ENCODE data around the gene ALLC.
"Not testable (repeated sequence)": the region's sequence is repeated elsewhere in the genome, so short reads cannot be mapped to it uniquely, and the experiment has no call there.

ALLC gene

DNA sequence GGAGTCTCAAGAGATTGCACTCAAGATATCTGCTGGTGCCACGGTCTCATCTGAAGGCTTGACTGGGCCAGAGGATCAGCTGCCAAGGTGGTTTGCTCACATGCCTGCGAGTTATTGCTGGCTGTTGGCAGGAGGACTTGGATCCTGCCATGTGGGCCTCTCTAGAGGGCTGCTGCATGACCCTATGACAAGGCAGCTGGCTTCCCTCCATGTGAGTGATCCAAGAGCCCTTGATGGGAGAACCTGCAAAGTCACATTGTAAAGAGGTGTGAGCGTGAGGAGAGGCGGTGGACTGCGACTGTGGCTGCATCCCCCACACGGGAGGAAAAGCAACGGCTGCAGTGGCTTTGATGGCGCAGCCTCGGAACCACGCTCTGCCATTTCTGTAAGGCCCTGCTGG lies 4.0 kb upstream of the ALLC start:
- in situ Hi-C loops (cut with HindIII; ENCODE audit: low sequenced_read_pairs), result loop anchor here (5.0 kb wide), 1 partner anchor 38 kb away; no protein-coding TSS in a partner anchor

DNA sequence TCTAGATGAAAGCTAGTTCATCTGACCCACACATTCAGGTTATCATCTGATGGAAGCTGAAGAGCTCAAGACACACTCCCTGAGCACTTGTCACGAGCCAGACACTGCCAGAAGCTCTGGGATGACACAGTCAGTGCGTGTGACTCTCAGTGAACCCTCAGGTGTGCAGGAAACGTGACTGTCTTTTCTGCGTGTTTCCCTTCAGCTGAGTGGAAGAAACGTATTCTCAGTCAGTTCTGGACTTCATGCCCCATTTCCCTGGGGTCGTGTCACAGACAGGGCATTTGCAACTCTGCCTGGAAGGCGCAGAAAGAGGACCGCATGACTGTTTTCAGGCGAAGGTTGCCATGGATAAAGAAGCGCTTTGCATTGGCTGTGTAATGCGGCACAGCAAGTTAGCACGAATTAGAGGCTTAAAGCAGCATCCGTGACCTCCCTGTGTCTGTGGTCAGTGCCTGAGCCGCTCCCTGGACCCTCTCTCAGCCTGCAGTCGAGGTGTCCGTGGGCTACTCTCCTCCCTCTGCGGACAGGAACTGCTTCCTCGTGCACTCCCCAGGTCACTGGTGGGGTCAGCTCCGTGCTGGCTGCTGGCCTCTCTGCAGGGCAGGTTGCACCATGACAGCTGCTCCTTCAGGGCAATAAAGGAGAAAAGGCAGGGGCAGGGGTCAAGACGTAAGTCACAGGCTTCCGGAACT lies 3.3 kb upstream of the ALLC start:
- in situ Hi-C loops (cut with HindIII; ENCODE audit: low sequenced_read_pairs), result loop anchor here (5.0 kb wide), 1 partner anchor 38 kb away; no protein-coding TSS in a partner anchor

GRCh38 chr2:3655871-3656761 lies 1.9 kb upstream of the ALLC start:
- in situ Hi-C loops (cut with HindIII; ENCODE audit: low sequenced_read_pairs), result no loop called here

DNA sequence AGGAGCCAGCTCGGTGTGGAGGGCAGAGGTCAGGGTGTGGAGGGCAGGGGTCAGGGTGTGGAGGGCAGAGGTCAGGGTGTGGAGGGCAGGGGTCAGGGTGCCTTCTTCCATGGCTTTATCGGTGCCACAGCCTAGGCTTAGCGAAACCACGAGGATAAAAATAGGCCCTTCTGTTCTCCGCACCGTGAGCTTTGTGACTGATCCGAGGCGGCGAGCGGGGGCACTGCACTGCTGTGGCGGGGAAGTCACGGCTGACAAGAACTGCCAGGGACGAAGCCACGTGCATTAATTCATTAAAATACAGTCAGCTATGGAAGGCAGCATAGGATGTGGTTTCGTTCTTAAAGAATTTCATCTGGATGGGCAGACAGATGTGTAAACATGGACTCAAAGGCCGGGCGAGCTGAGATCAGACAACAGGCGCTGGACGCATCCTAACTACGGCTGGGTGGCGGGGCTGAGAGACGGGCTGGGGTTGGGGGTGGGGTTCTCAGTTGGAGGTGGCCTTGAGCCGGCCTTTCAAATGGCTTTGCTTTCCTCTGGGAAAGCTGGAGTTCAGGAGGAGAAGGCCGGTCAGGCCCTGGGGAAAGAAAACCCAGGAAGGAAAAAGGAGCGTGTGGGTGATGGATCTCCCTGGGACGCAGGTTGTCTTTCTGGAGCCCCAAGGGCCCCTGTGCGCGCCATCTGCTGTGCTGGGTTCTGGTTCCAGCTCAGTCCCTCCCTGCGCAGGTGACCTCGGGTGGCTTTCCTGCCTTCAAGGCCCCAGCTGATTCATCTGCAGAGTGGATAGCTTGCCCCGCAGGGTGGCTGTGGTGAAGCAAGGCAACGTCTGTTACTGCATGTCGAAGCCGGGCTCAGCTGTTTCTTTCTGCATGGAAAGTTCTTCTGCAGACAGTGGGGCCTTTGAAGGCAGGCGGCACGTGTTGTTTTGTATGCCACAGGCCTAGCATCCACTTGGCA lies 958 bp upstream of the ALLC start:
- in situ Hi-C loops (cut with HindIII; ENCODE audit: low sequenced_read_pairs), result no loop called here

GRCh38 chr2:3659447-3660432 lies 1.7 kb downstream of the ALLC start:
- in situ Hi-C loops (cut with HindIII; ENCODE audit: low sequenced_read_pairs), result no loop called here

DNA sequence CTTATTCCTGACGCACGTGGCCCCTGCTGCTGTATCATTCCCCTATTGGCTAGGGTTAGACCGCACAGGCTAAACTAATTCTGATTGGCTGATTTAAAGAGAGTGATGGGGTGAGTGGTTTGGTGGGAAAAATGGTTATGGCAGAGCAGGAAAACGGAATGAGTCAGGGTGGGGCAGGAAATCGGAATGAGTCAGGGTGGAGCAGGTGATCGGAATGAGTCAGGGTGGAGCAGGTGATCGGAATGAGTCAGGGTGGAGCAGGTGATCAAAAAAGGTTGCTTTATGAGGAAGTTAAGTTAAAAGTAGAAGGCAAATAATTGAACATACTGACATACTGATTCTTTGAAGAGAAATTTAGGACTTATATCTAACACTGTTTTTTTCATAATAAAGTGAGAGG lies 2.6 kb downstream of the ALLC start:
- in situ Hi-C loops (cut with HindIII; ENCODE audit: low sequenced_read_pairs), result not testable (repeated sequence)

DNA sequence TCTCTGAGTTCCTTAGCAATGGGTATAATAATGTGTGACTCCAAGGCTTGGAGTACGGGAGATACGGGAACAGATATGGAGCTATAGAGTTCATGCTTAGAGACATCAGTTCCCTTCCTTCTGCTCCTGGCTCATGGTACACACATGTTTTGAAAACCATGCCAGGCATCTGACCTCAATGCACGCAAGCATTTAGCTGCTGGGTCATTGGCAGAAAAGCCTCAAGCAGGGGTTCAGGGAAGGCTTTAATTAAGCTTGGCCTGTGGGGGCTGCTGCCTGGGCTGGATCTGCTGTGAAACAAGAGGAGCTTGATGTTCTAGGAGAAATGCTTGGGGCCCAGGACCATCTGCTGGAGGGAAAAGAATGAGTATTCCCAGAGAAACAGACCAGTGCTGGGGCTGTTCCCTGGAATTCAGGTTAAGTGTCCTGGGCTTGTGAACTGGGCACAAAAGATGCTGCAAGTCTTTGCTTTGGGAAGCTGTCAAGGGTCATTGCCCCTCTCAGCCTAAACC lies 3.2 kb downstream of the ALLC start:
- in situ Hi-C loops (cut with HindIII; ENCODE audit: low sequenced_read_pairs), result no loop called here

DNA sequence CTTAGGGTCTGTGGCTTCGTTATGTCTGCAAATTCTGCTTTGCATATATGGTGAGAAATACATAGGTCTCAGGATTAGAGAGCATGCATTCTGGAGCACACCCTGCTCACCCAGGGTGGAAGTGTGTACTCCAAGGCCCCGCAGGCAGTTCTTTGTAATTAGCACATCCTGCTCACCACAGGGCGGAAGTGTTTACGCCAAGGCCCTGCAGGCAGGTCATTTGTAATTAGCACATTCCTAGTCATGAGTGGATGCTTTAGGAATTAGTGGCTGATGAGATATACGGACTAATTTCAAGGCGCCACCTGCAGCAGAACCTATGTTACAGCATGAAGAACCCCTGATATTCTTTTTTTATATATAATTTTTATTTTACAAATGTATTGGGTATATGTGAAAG lies 4.2 kb downstream of the ALLC start:
- in situ Hi-C loops (cut with HindIII; ENCODE audit: low sequenced_read_pairs), result no loop called here

- in situ Hi-C loops (cut with HindIII; ENCODE audit: low sequenced_read_pairs), result no loop called here
Measured at GRCh38 chr2:3664118-3664517, 6.1 kb downstream of the ALLC start.

GRCh38 chr2:3664925-3665324 lies 6.9 kb downstream of the ALLC start:
- in situ Hi-C loops (cut with HindIII; ENCODE audit: low sequenced_read_pairs), result no loop called here

DNA sequence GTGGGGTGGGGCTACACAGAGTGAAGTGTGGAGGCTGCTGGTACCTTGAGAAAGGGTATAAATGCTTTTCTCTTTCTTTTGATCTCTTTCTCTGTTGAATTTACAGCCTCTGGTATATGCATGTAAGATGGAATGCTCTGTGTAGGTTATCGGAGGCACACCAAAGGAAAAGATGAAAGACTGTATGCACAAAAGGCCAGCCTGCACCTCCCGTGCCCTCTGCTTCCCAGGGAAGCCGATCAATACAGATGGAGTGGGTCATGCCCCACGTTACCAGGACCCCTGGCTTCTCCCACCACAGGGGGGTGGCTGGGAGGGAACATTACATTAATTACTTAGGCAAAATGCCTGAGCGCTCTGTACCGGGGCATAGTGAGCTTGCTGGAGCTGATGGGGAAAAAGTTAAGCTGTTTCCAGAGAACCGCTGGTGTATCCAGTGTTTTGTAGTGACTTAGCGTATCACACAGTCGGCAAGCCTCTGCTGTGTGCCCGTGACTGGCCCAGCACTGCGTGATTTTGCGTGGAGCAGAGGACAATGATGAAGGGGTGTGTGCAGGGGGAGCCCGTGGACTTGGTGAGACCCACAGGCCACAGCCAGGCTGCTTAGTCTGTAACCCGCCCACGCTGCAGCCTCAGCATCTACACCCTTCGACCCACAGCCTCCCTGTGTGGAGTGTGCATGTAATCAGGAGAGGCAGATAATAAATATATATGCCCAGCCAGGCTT lies 8.0 kb downstream of the ALLC start:
- in situ Hi-C loops (cut with HindIII; ENCODE audit: low sequenced_read_pairs), result no loop called here

GRCh38 chr2:3666613-3666975 lies 8.6 kb downstream of the ALLC start:
- in situ Hi-C loops (cut with HindIII; ENCODE audit: low sequenced_read_pairs), result no loop called here

- in situ Hi-C loops (cut with HindIII; ENCODE audit: low sequenced_read_pairs), result no loop called here
Measured at GRCh38 chr2:3667151-3667631, 9.2 kb downstream of the ALLC start.

GRCh38 chr2:3669656-3670055 lies 11.7 kb downstream of the ALLC start:
- in situ Hi-C loops (cut with HindIII; ENCODE audit: low sequenced_read_pairs), result no loop called here

GRCh38 chr2:3670376-3670775 lies 12.4 kb downstream of the ALLC start:
- in situ Hi-C loops (cut with HindIII; ENCODE audit: low sequenced_read_pairs), result no loop called here

DNA sequence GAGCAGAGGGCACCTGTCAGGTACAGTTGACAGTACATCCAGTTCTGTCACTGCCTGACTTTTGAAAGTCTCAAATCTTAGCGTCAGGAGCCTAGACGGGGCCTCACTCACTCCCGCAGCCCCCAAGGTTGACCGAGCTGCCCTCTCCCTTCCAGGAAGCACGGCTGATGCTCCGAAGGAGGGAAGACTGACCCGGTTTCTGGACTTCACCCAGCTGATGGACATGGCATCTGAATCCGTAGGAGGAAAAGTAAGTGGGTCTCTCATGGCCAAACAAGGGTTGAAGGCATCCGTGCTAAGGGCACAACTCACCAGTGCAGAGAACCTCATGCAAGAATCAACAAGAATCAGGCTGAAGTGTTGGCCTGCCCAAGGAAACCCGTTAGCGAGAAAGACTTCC lies 12.9 kb downstream of the ALLC start:
- in situ Hi-C loops (cut with HindIII; ENCODE audit: low sequenced_read_pairs), result no loop called here

- in situ Hi-C loops (cut with HindIII; ENCODE audit: low sequenced_read_pairs), result no loop called here
Measured at GRCh38 chr2:3672861-3673678, 15.1 kb downstream of the ALLC start.

All from endothelial cell of hepatic sinusoid (primary cell).